HepG2 (cell line): Measurements from ENCODE around the gene CNR2. TPM values are rescaled to one million over a fixed set of nuclear protein-coding genes. Genes with fewer than 3 reads are reported as not detected.

Source experiments
- ATAC-seq: fragments of 200-7000 bp; cut with Tn5 transposase; 3 replicates; pipeline ENCODE4 v1.9.1; 2020; ENCODE audit warnings: mild to moderate bottlenecking, moderate library complexity
- BruUV-seq: library from RNA; stranded (reverse); fragments of 400-500 nt; replicated peaks from 2 replicates; lab custom pipeline; 2021; lab: Mats Ljungman, UMichigan
- CTCF ChIA-PET: fragments of 300-600 bp; formaldehyde crosslinking; extraction: SDS; loops from one replicate; lab custom pipeline; 2021; ENCODE audit warnings: low total read pairs, inconsistent platforms, low intra/inter-chr PET ratio; lab: Yijun Ruan, JAX
- POLR2A ChIA-PET: fragments of 350-600 bp; sonication (Branson Sonifier 250); formaldehyde crosslinking; loops from one replicate; lab custom pipeline; 2020; ENCODE audit warnings: antibody characterized with exemption, inconsistent platforms; lab: Yijun Ruan, JAX
- DNase-seq: peaks from one replicate; pipeline ENCODE4 v3.0.0-alpha.2; 2015; ENCODE audit warnings: low spot score
- FAIRE-seq: peaks from 3 replicates; lab custom pipeline; 2011; peaks lifted over from hg19 to GRCh38; lab: Jason Lieb, UNC
- H2AFZ ChIP-seq: one replicate; pipeline ENCODE4 v1.6.1; 2011; ENCODE audit warnings: low read length, inconsistent platforms
- H3K27ac ChIP-seq: fragments of 300-600 bp; 3 replicates; pipeline ENCODE4 v1.8.0; 2011; ENCODE audit warnings: mixed run types, mild to moderate bottlenecking, mixed read lengths, low read length, inconsistent platforms; ENCODE audit not compliant: insufficient read depth; ENCODE audit errors: extremely low read length
- H3K27me3 ChIP-seq, 2 experiments: fragments of 200-600 bp in 1 of 2; 2 replicates in 1 of 2; 3 replicates in 1 of 2; pipeline versions ENCODE4 v1.6.0 to v1.8.0; 2011; ENCODE audit warnings: low read length in 2 of 2, mild to moderate bottlenecking in 2 of 2, moderate library complexity in 2 of 2, inconsistent platforms in 1 of 2; ENCODE audit not compliant: insufficient read depth in 2 of 2, control insufficient read depth in 1 of 2
- H3K36me3 ChIP-seq, 2 experiments: fragments of 200-600 bp in 1 of 2; replicated peaks in 1 of 2; 2 replicates in 1 of 2; 3 replicates in 1 of 2; pipeline versions ENCODE4 v1.5.1 to v1.8.0; 2011; ENCODE audit warnings: low read length in 2 of 2, inconsistent platforms in 1 of 2; ENCODE audit not compliant: insufficient read depth in 2 of 2, control insufficient read depth in 1 of 2
- H3K4me1 ChIP-seq: 2 replicates; pipeline ENCODE4 v1.5.1; 2012; ENCODE audit warnings: low read length, inconsistent platforms; ENCODE audit not compliant: insufficient read depth
- H3K4me2 ChIP-seq: 2 replicates; pipeline ENCODE4 v1.6.0; 2011; ENCODE audit warnings: low read depth, low read length, inconsistent platforms
- H3K4me3 ChIP-seq, 3 experiments: fragments of 200-600 bp in 1 of 3; sonication (generic), shearing (Covaris generic) in 1 of 3; replicated peaks in 1 of 3; 2 replicates each; pipeline ENCODE4 v1.5.1; 2011 to 2016; ENCODE audit warnings: low read length in 3 of 3, inconsistent platforms in 2 of 3, low read depth in 2 of 3, mild to moderate bottlenecking in 2 of 3, control low read depth in 1 of 3, mixed read lengths in 1 of 3; ENCODE audit not compliant: insufficient read depth in 1 of 3
- H3K79me2 ChIP-seq: one replicate; pipeline ENCODE4 v1.6.1; 2011; ENCODE audit warnings: low read length, inconsistent platforms; ENCODE audit not compliant: insufficient read depth
- H3K9ac ChIP-seq: 2 replicates; pipeline ENCODE4 v1.6.0; 2011; ENCODE audit warnings: mild to moderate bottlenecking, low read depth, low read length, inconsistent platforms; ENCODE audit not compliant: insufficient read depth
- H3K9me3 ChIP-seq: 2 replicates; pipeline ENCODE4 v1.5.1; 2012; ENCODE audit warnings: mild to moderate bottlenecking, low read length
- H4K20me1 ChIP-seq: 2 replicates; pipeline ENCODE4 v1.6.0; 2011; ENCODE audit warnings: inconsistent platforms, mild to moderate bottlenecking, low read length, moderate library complexity; ENCODE audit not compliant: insufficient read depth
- BORCS8-MEF2B ChIP-seq: sonication (generic); formaldehyde crosslinking; IDR thresholded peaks from 2 replicates; pipeline ENCODE4 v1.8.0; 2022; ENCODE audit warnings: mild to moderate bottlenecking, missing genetic modification reagents
- CBX1 ChIP-seq: IDR thresholded peaks from one replicate; pipeline ENCODE4 v1.6.1; 2016; ENCODE audit warnings: antibody characterized with exemption, low read depth
- KAT2B ChIP-seq: fragments of 150-350 bp; IDR thresholded peaks from 2 replicates; pipeline ENCODE4 v1.6.1; 2014; ENCODE audit warnings: low read depth, low read length, borderline replicate concordance
- THAP11 ChIP-seq: IDR thresholded peaks from 2 replicates; pipeline ENCODE4 v1.6.1; 2016; ENCODE audit warnings: missing biosample characterization, missing genetic modification reagents
- TOE1 ChIP-seq: sonication (generic); formaldehyde crosslinking; IDR thresholded peaks from 2 replicates; pipeline ENCODE4 v1.4.0; 2020; ENCODE audit warnings: mild to moderate bottlenecking, missing genetic modification reagents
- ZFP1 ChIP-seq: IDR thresholded peaks from 2 replicates; pipeline ENCODE4 v1.6.1; 2016
- ZFP90 ChIP-seq: sonication (generic); formaldehyde crosslinking; IDR thresholded peaks from 2 replicates; pipeline ENCODE4 v1.8.0; 2022; ENCODE audit warnings: missing genetic modification reagents, mild to moderate bottlenecking, inconsistent platforms, borderline replicate concordance
- ZNF563 ChIP-seq: sonication (generic); formaldehyde crosslinking; IDR thresholded peaks from 2 replicates; pipeline ENCODE4 v1.8.0; 2022; ENCODE audit warnings: mild to moderate bottlenecking, moderate library complexity, missing genetic modification reagents
- ZNF614 ChIP-seq: IDR thresholded peaks from 2 replicates; pipeline ENCODE4 v1.6.1; 2018; ENCODE audit warnings: missing biosample characterization, missing genetic modification reagents, inconsistent platforms, borderline replicate concordance
- ZNF781 ChIP-seq: sonication (generic); formaldehyde crosslinking; IDR thresholded peaks from 2 replicates; pipeline ENCODE4 v1.5.1; 2020; ENCODE audit warnings: borderline replicate concordance, mild to moderate bottlenecking, missing genetic modification reagents; ENCODE audit errors: not compliant biosample characterization
- WGBS: methylation state at CpG from one replicate; pipeline ENCODE4 v1.1.6; 2017; ENCODE audit warnings: low lambda C conversion rate; 5-methylcytosine and 5-hydroxymethylcytosine counted together
- in situ Hi-C: cut with HindIII; loops from 2 replicates; pipeline ENCODE4 v1.10.0; 2017; ENCODE audit warnings: low pct_unique_long_range_greater_than_20kb; ENCODE audit not compliant: extremely low pct_ligation_motif_present
- intact Hi-C: fragments of 100-400 bp; cut with micrococcal nuclease; formaldehyde crosslinking; loops from one replicate; pipeline ENCODE4 v1.10.0; 2022; ENCODE audit not compliant: unreplicated experiment
- polyA plus RNA-seq, 8 experiments: library from polyadenylated mRNA; depleted of rRNA in 3 of 8; stranded (reverse) in 7 of 8; unstranded in 1 of 8; fragments of >200 nt; fragmentation: Illumina TruSeq in 4 of 8; extraction: Trizol in 4 of 8; gene quantifications; 2 replicates each; pipeline versions ENCODE4 v1.2.1 to v1.2.3, GENCODE V29; 2011 to 2016; ENCODE audit warnings: low read depth in 4 of 8, missing spikeins in 1 of 8, mixed read lengths in 1 of 8; ENCODE audit not compliant: insufficient read depth in 1 of 8
- total RNA-seq, 5 experiments: library from RNA; depleted of rRNA; stranded (reverse); fragments of >200 nt; fragmentation: Illumina TruSeq; extraction: Trizol; gene quantifications; 2 replicates each; pipeline ENCODE4 v1.2.3, GENCODE V29; 2016; ENCODE audit warnings: low read depth in 1 of 5

CNR2 gene
- total and polyA plus RNA-seq, 2 of the 13 experiments (the other 11 are each of a cell fraction or from before 2014, with no cell fraction given) = not detected

- Histone ChIP-seq H2AFZ (no peak overlapping the region), H3K4me2 (no peak overlapping the region), H3K27ac (no peak overlapping the region), H3K4me1 (peaks cover 25% of the 10 kb centered on the region), H3K79me2 (no peaks in the 10 kb centered on the region), H3K9ac (no peak overlapping the region), H3K27me3 (peaks cover 0 to 20% of the 10 kb centered on the region in 2 experiments; a peak in 2 of 5 replicates), H4K20me1 (no peaks in the 10 kb centered on the region), H3K9me3 (no peaks in the 10 kb centered on the region), H3K36me3 (no peaks in the 10 kb centered on the region), H3K4me3 (no peak overlapping the region)
- ChIA-PET CTCF (no interaction called here), POLR2A (no interaction called here)
- intact Hi-C loops (no loop called here), in situ Hi-C loops (no loop called here)
- no peak for ATAC-seq
- no peak for DNase-seq
- no peak for FAIRE-seq
- WGBS = 59% methylated on average over 11 of the region's 11 CpGs
- BruUV-seq = no TSS peak
- TF ChIP-seq THAP11 (CRISPR knock-in tag) = no peak
- no peak for TF ChIP-seq TOE1 (CRISPR knock-in tag)
- TF ChIP-seq ZNF614 (CRISPR knock-in tag) = no peak
- TF ChIP-seq KAT2B = no peak
- TF ChIP-seq ZNF781 (CRISPR knock-in tag) = no peak
- TF ChIP-seq ZFP90 (CRISPR knock-in tag) = no peak
- TF ChIP-seq ZNF563 (CRISPR knock-in tag) = no peak
- no peak for TF ChIP-seq CBX1
- TF ChIP-seq BORCS8-MEF2B (CRISPR knock-in tag) = no peak
- TF ChIP-seq ZFP1 (CRISPR knock-in tag) = no peak
Measured at GRCh38 chr1:23910553-23911246, 2.5 kb downstream of the CNR2 start.
